GM21367 (cell line): Measurements from ENCODE around the gene SLC30A2.

Experiments
- ATAC-seq: cut with Tn5 transposase; IDR thresholded peaks from one replicate; pipeline ENCODE4 v1.9.1; 2021; ENCODE audit not compliant: unreplicated experiment

SLC30A2 gene

DNA sequence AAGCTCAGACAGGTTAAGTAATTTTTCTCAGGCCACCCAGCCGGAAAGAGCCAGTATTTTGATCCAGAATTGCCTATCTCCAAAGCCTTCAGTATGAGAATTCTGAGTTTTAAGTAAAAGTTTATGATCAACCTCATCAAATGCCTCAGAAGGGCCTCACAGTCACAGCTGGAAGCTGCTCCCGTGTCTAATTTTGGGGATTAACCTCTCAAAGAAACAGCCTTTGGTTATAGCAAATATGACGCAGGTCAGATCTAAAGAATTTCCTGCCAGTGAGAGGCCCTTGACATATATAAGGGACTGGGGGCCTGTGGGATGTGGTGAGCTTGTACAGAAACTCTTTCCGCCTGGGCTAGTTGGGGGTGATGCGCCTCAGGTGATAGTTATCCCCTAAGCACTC is 22.1 kb downstream of the SLC30A2 start:
- no peak for ATAC-seq

DNA sequence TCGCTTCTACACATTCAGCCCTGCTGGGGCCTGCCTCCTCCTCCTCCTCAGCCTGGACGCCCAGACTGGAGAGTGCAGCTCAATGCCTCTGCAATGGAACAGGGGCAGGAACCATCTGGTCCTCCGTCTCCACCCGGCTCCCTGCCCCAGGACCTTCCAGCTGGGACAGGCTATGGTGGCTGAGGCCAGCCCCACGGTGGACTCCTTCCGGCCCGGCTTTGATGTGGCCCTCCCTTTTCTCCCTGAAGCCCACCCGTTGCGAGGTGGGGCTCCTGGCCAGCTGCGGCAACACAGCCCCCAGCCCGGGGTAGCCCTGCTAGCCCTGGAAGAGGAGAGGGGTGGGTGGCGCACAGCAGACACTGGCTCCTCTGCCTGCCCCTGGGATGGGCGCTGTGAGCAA is 22.9 kb downstream of the SLC30A2 start:
- ATAC-seq, result no peak

DNA sequence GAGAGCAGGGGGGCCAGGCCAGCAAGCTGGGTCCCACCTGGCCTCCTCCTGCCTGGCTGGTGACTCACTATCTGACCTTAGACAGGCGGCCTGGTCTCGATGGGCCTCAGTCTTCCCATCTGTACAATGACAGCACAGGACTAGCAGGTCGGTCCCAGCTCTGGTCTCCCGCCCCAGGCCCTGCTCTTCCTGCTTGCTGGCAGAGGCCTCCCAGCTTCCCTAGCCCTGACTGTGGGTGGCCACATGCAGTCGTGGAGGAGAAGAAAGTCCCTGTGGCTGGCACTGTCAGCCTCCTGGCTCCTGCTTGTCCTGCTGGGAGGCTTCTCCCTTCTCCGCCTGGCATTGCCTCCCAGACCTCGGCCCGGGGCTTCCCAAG is 23.5 kb downstream of the SLC30A2 start:
- no peak for ATAC-seq

DNA sequence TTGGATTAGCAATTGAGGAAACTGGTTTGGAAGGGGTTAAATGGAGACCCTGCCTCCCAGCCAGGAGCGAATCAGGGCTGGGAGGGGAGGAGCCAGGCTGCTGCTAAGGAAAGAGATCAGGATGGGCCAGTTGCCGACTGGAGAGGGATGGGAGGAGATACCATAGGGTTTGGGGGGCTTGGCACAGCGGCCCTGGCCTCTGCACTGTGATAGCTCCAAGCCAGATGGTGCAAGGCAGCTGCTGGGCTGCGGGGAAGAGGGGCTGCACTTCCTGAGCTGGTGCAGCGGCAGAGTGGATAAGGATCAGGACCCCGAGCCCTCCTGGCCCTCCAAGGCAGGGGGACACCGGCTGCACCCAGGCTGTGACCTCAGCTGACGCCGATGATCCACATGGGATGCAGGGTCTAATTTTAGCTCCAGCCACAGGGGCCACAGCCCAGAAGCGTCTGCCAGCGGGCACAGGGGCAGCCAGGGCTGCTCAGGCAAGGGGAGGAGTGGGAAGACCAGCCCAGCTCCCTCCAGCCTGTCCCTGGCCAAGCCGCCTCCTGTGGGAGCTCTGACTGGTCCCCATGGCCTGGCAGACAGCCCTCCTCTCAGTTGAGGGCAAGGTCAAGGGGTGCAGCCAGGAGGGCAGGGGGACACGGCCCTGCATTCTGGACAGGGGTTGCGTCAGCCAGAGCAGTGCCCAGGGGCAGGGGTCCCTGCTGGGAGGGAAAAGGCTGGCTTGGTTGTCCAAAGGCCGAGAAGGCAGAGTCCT is 24.1 kb downstream of the SLC30A2 start, which contains the start of gene EXTL1:
TSS of gene EXTL1 (plus strand) at position 129 of the 757 bp plus-strand sequence. CDS start 872 bp downstream, outside the sequence.
- no peak for ATAC-seq

DNA sequence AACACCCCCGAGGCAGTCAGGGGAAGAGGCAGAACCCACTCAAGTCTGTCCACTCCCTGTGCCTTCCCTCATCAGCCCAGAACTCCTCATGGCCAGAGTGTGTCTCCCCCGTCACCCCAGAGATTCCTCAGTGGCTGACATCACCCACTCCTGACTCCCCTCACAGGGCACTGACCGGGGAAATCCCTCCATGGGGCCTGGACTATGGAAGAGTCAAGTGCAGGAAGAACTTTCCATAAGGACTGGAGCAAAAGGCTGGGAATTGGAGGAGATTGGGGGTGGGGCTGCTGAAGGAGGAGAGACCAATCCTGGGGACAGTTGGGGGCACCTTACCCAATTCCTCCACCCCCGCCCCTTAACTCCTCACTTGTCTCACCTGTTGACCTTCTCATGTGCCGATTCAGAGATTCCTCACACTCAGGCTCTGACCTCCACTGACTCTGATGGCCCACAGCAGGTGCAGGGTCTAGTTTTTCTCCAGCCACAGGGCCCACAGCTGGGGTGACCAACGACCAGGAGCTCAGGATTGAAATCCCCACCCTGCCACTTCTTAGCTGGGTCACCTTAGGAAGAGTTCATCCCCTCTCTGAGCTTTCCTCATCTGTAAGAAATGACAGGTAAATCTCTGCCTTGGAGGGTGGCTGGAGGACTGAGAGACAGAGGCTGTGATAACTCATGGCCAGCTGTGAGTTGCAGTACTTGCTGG is 24.8 kb downstream of the SLC30A2 start:
- no peak for ATAC-seq

DNA sequence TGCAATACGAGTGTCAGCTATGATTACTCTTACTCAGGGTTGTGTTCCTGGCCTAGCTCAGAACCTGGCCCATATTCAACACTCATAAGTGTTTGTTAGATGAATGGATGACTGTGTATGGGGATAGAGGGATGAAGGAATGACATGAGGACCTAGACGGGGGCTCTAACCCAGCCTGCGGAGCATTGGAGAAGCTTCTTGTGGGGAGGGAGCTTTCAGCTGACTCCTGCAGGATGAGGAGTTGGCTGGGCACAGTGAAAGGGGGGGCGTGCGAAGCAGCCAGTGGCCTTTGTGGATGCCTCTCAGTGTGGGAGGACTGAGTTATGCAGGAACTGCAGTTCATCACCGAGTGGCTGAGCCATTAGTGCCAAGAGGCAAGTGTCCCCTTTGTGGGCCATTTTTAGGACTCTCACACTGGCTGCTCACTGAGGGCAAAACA is 25.6 kb downstream of the SLC30A2 start:
- no peak for ATAC-seq

DNA sequence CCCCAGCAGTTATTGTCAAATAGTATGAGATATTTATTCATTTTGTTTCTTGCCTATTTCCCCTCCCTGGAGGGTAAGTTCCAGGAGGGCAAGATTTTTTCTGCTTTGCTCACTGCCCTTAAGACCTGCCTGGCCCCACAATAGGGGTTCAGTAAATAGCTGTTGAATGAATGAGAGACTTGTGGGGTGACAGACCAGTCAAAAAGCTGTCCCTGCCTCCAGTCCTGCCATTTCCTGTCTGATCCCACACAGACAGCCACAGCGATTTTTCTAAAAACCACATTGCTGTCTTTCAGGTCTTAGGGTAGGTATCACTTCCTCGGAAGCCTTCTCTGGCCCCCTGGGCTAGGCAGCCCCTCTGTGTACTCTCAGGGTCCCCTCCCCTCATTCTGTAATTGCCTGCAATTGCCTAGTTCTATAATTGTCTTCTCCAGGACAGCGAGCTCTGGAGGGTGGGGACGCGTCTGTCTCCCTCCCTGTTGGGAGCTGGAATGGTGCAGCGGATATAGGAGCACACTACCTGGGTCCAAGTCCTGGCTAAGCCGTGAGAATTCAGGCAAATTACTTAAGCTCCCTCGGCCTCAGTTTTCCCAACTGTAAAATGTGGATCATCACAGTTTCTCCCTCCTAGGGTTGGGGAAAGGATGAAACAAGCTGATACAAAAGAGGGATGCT is 26.1 kb downstream of the SLC30A2 start:
- no peak for ATAC-seq

DNA sequence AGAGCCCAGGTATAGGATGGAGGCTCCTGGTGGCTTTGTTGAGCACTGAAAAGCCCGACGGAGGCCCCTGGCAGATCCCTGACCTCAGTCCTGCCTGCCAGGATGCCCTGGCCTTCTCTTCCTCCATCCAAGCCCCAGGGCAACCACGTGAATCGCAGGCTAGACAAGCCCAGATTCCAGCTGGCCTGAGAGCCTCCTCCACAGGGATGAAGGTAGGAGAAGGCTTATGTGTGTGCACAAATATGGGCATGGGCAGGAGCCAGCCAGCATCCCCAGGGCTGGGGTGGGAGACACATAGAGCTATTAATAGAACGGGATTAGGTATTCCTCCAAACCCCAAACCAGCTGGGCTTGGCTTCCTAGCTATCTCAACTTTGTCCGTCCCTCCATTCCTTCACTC is 28.3 kb downstream of the SLC30A2 start:
- no peak for ATAC-seq

DNA sequence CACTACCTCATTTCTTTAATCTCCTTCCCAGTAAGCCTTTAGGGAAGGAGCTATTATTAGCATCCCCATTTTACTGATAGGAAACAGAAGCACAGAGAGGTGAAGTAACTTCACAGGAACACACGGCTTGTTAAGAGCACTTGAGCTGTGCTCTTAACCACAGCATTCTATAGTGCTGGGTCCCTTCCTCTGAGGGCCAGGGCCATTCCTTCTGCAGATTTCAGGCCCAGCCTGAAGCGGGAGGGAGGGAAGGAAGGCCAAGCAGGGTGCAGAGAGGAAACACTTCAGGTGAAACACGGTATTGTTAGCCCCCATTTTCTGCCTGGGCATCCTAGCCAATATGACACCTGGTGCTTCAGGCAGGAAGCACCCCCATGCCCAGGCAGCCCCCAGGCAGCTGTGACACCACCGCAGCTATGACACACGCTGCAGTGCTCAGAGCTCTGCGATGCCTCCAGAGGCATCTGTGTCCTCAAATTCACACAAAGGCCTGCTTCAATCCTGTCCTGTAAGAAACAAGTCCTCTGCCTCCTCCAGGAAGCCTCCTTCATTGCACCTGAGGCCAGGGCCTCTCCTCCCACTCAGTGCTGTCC is 28.9 kb downstream of the SLC30A2 start:
- no peak for ATAC-seq

DNA sequence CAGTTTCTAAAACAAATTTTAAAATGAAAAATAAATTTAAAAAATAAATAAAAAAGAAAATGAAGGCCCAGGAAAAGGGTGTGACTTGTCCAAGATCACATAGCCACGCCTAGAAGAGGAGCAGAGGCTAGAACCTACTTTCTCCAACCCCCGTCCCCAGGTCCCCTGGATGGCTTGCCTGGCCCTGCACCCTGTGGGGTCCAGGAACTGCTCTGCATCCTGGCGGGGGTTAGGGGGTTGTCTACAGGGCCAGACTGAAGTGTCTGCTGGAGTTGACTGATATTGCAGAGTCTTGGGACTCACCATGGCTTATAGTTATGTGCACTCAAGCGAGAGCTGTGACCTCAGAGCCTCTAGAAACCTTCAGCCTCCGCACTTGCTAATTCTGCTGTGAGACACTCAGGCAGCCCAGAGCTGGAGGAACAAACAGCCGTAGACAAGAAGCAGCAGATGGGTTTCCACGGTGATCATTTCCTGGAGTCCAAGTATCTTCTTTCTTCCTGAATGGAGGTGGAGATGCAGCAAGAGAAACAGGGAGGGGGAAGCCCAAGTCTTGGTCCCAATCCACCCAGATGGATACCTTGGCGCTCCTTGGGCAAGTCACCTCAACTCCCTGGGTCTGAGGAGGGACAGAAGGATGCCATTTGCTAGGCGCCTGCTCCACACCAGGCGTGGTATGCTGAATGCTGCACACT is 29.5 kb downstream of the SLC30A2 start:
- ATAC-seq, result no peak

DNA sequence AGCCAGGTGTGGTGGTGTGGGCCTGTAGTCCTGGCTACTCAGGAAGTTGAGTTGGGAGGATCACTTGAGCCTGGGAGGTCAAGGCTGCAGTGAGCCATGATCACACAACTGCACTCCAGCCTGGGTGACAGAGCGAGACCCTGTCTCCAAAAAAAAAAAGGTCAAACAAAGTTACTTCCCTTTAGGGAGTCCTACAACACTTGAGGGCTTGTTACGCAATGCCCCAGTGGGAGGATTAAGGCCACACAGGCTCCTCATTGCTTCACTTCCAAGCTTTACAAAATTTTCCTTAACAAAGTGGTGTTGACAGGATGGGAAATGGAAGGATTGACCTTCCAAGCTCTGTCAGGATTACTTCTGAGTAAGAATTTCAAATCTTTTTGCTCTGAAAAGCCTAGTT is 30.6 kb downstream of the SLC30A2 start:
- ATAC-seq, result no peak

DNA sequence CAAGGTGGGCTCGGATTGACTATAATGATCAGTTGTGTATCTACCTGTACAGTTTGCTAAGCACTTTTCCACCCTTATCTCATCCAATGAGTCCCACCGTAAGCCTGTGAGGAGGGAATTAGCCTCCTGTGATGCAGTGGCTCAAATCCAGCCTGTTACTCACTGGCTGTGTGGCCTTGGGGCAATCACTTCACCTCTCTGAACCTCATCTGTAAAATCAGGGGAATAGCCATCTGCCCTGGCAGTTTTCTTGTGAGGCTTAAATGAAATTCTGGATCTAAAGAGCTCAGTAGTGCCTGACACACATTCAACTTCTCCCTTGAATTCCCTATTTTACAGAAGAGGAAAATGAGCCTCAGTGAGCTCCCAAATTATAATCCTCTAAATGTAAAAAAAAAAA is 31.7 kb downstream of the SLC30A2 start:
- no peak for ATAC-seq

DNA sequence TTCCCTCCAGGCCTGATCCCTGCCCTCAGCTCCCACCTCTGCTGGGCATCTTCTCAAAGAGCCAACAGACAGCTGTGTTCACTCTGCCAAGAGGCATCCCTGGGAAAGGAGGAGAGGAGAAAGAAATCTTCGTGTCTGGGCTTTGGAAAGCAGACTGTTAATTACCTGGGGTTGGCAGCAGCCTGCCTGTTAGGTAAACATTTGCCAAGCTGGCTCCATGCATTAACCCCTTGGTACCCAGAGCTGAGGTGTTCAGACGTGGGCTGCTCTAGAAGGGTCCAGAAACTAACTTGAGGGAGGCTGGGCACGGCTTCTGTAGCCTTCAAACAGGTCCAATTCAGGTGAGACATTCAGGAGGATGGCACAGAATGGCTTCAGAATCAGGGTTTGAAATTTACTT is 33.1 kb downstream of the SLC30A2 start:
- ATAC-seq, result no peak

DNA sequence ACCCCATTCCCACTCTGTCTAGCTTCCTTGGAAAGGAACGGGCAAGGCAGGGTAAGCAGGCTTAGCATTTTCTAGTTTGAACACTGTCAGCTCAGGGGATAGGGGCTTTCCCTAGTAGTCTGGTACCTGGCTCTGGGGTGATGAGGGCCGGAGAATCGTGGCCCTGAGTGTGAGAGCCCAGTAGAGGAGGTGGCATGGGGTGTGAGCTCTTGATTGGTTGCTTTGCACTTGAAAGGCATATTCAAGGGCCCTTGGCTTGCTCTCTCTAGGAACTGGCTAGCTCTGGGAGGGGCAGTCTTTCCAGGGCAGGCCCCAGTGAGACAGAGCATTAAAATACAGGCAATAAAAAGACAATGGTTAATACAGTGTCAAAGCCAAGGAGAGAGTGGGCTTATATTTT is 35.1 kb downstream of the SLC30A2 start:
- ATAC-seq, result no peak

DNA sequence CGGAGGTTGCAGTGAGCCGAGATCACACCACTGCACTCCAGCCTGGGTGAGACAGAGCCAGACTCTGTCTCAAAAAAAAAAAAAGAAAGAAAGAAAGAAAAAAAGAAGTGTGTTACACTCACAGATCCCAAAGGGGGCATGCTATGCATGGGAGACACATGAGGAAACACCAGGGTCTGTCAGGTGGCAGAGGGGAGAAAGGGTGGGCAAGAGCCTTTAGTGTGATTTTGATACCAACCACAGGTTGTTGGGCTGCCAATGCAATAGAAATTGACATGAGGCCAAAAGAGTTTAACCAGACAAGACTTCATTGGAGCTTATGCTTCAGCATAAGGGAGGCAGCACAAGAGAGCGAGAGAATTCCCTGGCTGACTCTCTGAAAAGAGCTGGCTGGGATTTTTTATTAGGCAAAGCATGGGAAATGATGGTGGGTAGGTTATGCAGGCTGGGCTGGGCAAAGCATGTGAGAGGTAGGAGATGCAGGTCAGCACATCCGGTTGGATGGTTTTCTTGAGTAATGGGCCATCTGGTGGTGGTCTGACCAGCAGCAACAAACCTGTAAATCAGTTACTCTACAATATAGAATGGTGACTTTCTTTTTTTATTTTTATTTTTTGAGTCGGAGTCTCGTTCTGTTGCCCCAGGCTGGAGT is 36.0 kb downstream of the SLC30A2 start:
- ATAC-seq, result no peak

DNA sequence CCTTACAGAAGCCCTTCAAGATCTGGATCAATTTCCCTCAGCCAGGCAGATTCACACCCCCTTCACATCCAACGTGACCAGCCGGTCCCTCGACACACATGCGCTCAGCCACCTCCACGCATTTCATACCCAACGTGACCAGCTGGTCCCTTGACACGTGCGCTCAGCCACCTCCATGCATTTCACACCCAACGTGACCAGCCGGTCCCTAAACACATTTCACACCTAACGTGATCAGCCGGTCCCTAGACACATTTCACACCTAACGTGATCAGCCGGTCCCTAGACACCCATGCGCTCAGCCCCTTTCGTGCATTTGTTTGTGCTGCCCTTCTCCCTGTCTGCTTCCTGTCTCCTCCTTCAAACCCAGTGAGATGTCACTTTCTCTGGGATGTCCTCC is 39.2 kb downstream of the SLC30A2 start:
- no peak for ATAC-seq

DNA sequence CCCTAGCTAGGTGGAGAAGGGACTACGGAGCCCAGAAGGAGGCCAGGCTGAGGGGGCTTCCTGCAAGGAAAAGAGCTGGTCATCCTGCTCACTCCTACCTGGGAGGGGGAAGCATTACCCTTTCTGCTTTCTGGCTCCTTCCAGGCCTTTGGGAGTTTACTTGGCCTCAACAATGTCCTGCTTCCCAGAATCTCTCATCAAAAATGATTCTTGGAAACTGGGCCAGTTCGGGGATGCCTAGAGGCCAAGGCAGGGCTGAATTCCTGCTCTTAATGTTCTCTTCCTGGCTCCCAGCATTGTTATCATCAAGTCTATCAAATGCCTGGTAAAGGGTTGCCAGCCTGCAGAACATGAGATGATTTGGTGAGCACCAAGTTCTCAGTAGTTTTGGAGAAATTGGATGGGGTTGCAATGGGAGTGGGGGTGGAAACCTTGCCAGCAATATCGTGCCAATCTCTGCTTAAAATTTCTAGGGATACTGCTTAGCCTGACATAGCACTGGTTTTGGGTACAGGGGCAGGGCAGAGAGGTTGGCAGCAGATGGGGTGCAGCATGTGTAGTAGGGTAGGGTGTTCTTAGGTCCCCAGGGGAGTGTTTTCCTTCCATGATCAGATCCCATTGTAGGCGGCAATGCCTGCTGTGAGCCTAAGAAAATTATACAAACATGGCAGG is 40.3 kb downstream of the SLC30A2 start:
- no peak for ATAC-seq

DNA sequence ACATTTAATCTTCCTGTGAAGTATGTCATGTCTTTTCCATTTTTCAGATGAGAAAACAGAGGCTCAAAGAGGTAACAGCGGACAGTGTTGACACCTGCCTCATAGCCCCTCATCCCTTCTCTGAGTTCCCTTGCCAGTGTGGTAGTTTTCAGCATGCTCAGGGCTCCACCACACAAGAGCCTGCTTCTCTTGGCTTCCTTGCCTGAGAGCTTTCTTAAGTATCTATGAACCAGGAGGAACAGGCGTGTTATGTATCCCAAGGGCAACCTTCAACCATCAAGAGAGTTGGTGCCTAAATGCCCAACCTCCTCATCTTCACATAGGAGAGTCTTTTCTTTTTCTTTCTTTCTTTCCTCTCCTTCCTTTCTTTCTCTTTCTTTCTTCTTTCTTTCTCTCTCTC is 42.2 kb downstream of the SLC30A2 start:
- ATAC-seq, result no peak

DNA sequence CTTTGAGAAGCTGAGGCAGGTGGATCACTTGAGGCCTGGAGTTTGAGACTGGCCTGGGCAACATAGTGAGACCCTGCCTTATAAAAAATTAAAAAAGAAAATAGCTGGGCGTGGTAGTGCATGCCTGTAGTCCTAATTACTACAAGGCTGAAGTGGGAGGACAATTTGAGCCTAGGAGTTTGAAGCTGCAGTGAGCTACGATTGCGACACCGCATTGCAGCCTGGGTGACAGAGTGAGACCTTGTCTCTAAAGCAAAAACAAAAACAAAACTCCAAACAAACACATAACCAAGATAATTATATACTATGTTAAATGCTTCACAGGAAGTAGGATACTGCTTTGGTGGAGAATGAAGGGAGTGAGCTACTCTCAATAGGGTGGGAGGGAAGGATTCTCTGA is 42.7 kb downstream of the SLC30A2 start:
- ATAC-seq, result no peak
